Right kidney (tissue), 1 donor: ENCODE measurements around the gene P2RY6.

Experiments
- DNase-seq: peaks from one replicate; pipeline ENCODE4 v3.0.0-alpha.2; 2016

P2RY6 gene

DNA sequence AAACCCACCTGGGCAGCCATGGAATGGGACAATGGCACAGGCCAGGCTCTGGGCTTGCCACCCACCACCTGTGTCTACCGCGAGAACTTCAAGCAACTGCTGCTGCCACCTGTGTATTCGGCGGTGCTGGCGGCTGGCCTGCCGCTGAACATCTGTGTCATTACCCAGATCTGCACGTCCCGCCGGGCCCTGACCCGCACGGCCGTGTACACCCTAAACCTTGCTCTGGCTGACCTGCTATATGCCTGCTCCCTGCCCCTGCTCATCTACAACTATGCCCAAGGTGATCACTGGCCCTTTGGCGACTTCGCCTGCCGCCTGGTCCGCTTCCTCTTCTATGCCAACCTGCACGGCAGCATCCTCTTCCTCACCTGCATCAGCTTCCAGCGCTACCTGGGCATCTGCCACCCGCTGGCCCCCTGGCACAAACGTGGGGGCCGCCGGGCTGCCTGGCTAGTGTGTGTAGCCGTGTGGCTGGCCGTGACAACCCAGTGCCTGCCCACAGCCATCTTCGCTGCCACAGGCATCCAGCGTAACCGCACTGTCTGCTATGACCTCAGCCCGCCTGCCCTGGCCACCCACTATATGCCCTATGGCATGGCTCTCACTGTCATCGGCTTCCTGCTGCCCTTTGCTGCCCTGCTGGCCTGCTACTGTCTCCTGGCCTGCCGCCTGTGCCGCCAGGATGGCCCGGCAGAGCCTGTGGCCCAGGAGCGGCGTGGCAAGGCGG lies 24.5 kb downstream of the P2RY6 start:
- no peak for DNase-seq

GRCh38 chr11:73297231-73297590 lies 25.1 kb downstream of the P2RY6 start:
- DNase-seq, result no peak

DNA sequence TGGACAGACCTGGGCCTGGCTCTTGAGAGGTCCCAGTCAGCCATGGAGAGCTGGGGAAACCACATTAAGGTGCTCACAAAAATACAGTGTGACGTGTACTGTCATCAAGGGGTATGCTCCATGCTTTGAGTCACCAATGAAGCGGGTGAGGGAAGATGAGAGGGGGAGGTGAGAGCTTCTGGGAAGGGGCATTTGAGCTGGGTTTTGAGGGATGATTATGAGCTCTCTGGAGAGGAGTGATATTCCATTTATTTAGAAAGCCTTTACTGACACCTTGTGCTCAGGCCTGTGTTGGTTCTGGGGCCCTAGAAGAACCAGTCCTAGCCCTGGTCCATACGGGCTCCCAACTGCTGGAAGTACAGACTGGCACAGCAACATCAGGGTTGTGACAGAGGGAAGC lies 25.6 kb downstream of the P2RY6 start:
- no peak for DNase-seq

GRCh38 chr11:73298233-73298632 lies 26.1 kb downstream of the P2RY6 start:
- no peak for DNase-seq

- no peak for DNase-seq
Measured at GRCh38 chr11:73299751-73300150, 27.6 kb downstream of the P2RY6 start.

GRCh38 chr11:73306069-73306841 lies 34.1 kb downstream of the P2RY6 start:
- no peak for DNase-seq

DNA sequence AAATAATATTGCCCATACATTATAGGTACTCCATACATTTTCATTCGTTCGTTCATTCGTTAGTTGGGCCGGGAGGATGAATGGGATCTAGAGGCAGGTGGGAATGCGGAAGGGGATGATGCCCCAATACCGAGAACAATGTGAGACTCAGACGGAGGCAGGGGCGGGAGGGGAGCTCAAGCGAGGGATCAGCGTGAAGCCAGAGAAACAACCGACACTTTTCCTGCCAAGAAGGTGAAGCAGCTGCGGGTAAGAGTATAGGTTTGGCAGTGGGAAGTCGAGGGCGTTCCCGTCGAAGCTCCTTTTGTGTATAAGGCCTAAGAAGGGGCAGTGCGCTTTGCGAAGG lies 34.8 kb downstream of the P2RY6 start:
- DNase-seq, result no peak

DNA sequence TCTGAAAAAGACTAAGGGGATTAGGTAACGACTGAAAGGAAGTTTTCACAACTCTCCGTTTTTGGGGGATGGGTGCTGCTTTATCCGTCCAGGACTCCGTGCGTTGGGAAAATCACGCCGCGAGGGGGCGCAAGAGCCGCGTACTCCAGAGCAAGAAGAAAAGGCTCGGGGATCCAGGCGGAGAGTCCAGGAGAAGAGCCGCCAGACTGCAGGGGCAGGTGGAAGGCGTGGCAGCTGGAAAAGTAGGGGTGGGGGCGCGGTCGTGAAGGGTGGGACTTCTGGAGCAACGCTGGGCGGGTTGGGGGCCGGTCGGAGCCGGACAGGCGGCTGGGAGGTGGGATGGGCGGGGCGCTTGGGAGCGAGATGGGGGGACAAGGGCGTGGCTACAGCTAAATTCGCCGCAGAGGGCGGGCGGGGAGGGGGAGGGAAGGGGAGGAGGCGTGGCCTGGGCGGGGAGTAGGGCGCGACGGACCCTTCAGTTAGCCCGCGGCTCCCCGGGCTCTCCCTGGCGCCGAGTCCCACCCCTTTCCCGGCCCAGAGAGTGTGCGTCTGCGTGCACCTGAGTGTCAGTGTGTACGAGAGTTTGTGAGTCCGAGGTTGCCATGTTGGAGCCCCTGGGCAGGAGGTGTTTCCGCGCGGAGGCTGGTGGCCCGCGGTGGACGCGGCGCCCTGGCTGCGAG lies 35.3 kb downstream of the P2RY6 start:
- peak; percentile 86 for DNase-seq

DNA sequence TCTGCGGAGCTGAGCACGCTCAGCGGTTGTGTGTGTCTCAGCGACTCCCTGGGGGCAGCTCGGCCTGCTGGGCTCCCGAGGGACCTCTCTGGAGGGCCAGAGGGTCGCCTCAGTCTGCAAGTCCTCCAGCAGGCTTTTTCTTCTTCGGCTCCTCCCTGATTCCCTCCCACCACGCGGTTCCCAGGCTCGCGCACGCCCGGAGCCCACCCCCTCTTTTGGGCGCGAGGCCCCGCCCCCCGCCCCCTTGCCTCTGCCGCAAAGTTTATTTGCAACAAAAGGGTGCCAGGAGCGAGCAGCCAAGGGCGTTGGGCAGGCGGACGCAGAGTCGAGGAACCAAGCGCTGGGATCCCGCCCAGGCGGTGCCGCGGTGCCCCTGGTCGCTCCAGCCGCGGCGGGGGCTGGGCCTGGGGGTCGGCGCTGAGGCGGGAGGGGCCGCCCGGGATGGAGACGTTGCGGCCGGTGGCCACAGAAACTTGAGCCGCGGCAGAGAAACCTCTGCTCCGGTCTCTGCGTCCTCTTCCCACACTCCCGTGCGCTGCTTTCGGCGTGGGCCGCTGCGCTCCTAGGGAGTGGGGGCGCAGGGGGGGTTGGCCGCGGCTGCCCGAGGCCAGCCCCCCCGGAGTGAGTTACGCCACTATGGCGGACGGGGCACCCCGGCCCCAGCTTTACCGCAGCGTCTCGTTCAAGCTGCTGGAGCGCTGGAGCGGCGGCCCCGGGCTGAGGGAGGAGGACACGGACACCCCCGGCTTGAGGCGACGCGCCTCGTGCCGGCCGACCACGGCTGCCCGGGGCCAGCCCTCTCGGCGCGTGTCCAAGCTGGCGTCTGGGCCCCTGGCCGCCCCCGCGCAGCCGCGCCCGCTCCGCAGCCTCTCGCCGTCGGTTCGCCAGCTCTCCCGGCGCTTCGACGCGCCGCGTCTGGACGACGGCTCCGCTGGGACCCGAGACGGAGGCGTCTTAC lies 36.1 kb downstream of the P2RY6 start, which contains the start of gene ARHGEF17:
Gene ARHGEF17, plus strand, starts transcription at position 274 of the 958 bp plus-strand sequence. Its CDS starts 363 bp downstream, at position 637.
- DNase-seq, result peak; percentile 98

GRCh38 chr11:73308961-73309919 lies 37.1 kb downstream of the P2RY6 start:
- peak; percentile 93 for DNase-seq

- no peak for DNase-seq
Measured at GRCh38 chr11:73310076-73310475, 37.9 kb downstream of the P2RY6 start.

DNA sequence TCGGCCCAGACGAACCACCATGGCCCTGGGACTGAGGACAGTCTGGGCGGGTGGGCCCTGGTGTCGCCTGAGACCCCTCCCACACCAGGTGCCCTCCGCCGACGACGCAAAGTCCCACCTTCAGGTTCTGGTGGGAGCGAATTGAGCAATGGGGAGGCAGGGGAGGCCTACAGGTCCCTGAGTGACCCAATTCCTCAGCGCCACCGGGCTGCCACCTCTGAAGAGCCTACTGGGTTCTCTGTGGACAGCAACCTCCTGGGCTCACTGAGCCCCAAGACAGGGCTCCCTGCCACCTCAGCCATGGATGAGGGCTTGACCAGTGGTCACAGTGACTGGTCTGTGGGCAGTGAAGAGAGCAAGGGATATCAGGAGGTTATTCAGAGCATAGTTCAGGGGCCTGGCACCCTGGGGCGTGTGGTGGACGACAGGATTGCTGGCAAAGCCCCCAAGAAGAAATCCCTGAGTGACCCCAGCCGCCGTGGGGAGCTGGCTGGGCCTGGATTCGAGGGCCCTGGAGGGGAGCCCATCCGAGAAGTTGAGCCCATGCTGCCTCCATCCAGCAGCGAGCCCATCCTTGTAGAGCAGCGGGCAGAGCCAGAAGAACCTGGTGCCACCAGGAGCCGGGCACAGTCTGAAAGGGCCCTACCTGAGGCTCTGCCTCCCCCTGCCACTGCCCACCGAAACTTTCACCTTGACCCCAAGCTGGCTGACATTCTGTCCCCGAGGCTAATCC lies 38.7 kb downstream of the P2RY6 start:
- DNase-seq, result no peak

DNA sequence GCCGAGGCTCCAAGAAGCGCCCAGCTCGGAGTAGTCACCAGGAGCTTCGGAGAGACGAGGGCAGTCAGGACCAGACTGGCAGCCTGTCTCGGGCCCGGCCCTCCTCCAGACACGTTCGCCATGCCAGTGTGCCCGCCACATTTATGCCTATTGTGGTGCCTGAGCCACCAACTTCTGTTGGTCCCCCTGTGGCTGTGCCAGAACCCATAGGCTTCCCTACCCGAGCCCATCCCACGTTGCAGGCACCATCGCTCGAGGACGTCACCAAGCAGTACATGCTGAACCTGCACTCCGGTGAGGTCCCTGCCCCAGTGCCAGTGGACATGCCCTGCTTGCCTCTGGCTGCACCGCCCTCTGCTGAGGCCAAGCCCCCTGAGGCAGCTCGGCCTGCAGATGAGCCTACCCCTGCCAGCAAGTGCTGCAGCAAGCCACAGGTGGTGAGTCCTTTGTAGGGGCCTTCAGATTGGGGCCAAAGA lies 39.3 kb downstream of the P2RY6 start:
- no peak for DNase-seq

DNA sequence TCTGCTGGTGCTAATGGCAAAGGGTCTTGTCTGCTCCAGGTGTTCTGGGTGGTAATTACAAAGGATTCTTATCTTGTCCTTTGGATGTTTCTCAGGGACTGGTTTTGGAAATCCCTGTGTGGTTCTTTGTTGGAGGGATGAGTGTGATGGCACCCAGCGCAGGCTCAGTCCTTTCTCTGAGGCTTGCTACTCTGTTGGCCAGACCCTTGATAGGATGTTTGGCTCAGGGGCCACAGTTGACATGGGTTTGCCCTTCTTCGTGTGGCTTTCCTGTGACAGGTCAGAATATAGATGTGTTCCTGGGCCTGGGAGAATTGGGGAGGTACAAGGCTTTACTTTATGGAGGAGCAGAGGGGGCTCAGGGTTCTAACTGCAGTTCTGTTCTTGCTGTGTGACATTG lies 39.9 kb downstream of the P2RY6 start:
- no peak for DNase-seq

DNA sequence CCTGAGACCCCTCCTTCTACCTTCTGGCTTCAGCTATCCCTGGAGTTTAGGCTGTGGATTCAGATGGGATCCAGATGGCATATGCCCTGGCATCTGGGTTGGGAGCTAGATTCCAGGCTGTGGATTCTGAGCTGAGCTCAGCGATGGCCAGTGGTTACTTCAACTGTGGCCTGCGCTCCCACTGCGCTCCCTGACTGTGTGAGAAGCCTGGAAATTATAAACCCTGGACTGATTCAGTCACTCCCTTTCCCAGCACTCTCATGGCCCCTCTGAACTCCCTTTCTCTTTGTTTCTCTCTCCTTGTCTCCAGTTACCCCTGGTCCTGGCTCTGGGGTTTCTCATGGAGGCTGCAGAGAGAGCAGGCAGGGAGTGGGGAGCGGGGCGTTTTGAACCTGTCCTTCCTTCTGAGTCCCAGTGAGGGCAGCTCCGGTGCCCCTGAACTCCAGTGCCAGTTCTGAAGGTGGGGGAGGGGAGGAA lies 40.8 kb downstream of the P2RY6 start:
- DNase-seq, result peak; percentile 66

- DNase-seq, result no peak
Measured at GRCh38 chr11:73313652-73314051, 41.5 kb downstream of the P2RY6 start.

GRCh38 chr11:73314117-73314961 lies 42.2 kb downstream of the P2RY6 start:
- peak; percentile 60 for DNase-seq

DNA sequence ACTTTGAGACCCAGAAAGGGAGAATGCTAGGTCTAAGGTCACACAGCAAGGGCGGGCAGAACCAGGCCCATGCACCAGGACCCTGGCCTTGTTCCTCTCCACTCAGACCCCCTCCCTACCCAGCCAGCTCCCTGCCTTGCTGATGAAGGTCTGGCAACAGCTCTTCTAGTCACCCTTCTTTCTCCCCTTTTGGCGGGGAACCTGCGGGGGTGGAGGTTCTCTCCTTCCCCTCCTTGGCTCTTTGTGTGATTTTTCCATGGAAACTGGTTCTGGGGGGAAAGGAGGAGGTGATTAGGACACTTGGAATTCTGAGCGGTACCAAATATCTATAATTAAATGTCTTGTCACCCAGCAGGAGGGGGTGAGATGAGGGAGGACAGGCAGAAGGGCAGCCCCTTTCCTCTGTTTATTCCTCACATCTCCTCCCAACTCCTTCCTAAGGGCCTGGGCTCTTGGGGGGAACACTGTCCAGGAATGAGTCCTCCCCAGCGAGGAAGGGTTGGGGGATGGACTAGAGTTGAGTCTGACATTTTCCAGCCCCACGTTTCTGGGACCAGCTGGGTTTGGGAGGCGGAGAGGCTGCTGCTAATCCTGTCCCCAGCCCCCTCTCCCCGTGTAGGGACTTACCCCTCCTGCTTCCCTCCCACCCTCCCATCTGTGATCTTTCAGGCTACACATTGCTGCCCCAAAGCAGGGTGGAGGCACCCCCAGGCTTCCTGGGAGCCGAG lies 43.3 kb downstream of the P2RY6 start:
- DNase-seq, result no peak
